Measurements from ENCODE around the gene CACNA1C. TPM values are rescaled to one million over a fixed set of nuclear protein-coding genes. Genes with fewer than 3 reads are reported as not detected.

Gene CACNA1C
- total and polyA plus RNA-seq, 10 of the 15 experiments (the other 5 are each of a cell fraction or from before 2014, with no cell fraction given): under 0.01 to 0.15 (median 0.09) TPM; not detected in 5

DNA sequence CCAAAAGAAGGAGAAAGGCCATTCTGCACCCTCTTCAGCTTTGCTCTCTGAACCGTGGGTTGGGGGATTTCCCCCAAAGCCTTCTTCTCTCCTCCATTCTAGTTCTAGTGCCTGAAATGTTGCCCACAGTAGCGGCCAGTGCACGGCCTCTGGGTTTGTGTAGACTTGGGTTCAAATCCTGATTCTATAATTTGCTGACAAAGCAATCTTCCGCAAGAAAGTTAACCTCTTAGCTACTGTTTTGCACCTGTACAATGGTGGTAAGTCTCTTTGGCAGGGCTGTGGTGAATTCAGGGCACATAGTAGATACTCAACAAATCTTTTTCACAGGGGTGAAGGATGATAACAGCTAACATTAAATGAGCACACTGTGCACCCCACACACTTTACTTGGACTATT, 5.8 kb upstream of the CACNA1C start:
- TF ChIP-seq CREB1 (IDR thresholded peaks at IDR 0.05; ENCODE audit: low read depth) (no peak), CHD2 (IDR thresholded peaks at IDR 0.05; ENCODE audit: borderline replicate concordance, low read depth, low read length) (no peak), TAF1 (IDR thresholded peaks at IDR 0.05; ENCODE audit: borderline replicate concordance, low read depth, low read length) (no peak), POLR2A (IDR thresholded peaks at IDR 0.05; ENCODE audit: low read depth, low read length) (no peak), PAX5 (IDR thresholded peaks at IDR 0.05; ENCODE audit: borderline replicate concordance, low read depth, low read length) (no peak), SIN3A (IDR thresholded peaks at IDR 0.05; ENCODE audit: low read depth, low read length) (no peak), SREBF1 (IDR thresholded peaks at IDR 0.05; ENCODE audit: low read length) (no peak)
- TF ChIP-seq, protein P1, sequence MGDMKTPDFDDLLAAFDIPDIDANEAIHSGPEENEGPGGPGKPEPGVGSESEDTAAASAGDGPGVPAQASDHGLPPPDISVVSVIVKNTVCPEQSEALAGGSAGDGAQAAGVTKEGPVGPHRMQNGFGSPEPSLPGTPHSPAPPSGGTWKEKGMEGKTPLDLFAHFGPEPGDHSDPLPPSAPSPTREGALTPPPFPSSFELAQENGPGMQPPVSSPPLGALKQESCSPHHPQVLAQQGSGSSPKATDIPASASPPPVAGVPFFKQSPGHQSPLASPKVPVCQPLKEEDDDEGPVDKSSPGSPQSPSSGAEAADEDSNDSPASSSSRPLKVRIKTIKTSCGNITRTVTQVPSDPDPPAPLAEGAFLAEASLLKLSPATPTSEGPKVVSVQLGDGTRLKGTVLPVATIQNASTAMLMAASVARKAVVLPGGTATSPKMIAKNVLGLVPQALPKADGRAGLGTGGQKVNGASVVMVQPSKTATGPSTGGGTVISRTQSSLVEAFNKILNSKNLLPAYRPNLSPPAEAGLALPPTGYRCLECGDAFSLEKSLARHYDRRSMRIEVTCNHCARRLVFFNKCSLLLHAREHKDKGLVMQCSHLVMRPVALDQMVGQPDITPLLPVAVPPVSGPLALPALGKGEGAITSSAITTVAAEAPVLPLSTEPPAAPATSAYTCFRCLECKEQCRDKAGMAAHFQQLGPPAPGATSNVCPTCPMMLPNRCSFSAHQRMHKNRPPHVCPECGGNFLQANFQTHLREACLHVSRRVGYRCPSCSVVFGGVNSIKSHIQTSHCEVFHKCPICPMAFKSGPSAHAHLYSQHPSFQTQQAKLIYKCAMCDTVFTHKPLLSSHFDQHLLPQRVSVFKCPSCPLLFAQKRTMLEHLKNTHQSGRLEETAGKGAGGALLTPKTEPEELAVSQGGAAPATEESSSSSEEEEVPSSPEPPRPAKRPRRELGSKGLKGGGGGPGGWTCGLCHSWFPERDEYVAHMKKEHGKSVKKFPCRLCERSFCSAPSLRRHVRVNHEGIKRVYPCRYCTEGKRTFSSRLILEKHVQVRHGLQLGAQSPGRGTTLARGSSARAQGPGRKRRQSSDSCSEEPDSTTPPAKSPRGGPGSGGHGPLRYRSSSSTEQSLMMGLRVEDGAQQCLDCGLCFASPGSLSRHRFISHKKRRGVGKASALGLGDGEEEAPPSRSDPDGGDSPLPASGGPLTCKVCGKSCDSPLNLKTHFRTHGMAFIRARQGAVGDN (IDR thresholded peaks at IDR 0.05): no peak
- TF ChIP-seq, protein P2, sequence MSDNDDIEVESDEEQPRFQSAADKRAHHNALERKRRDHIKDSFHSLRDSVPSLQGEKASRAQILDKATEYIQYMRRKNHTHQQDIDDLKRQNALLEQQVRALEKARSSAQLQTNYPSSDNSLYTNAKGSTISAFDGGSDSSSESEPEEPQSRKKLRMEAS (IDR thresholded peaks at IDR 0.05; ENCODE audit: low read depth, low read length): no peak
- TF ChIP-seq, protein P3, sequence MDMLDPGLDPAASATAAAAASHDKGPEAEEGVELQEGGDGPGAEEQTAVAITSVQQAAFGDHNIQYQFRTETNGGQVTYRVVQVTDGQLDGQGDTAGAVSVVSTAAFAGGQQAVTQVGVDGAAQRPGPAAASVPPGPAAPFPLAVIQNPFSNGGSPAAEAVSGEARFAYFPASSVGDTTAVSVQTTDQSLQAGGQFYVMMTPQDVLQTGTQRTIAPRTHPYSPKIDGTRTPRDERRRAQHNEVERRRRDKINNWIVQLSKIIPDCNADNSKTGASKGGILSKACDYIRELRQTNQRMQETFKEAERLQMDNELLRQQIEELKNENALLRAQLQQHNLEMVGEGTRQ (IDR thresholded peaks at IDR 0.05; ENCODE audit: borderline replicate concordance, low read depth, low read length): no peak
- no peak overlapping the region for H3K4me2 ChIP-seq (ENCODE audit: control insufficient read depth, insufficient read depth)
- ChIA-PET SMC1A (ENCODE audit: uncharacterized antibody, unreplicated experiment) (interaction anchor here (1.4 kb wide), 1 partner anchor 9 kb away, joined by 4 read pairs; no protein-coding TSS in a partner anchor), RAD21 (ENCODE audit: unreplicated experiment) (interaction anchor here (0.6 kb wide), 1 partner anchor 264 kb away, joined by 3 read pairs; no protein-coding TSS in a partner anchor), POLR2A (no interaction called here), CTCF (interaction anchor here (0.6 to 1.6 kb wide), 5 partner anchors 10 to 256 kb away, joined by 3 to 4 read pairs (median 3); no protein-coding TSS in a partner anchor)
- H3K4me3 ChIP-seq: no peak overlapping the region
- H3K27me3 ChIP-seq (replicated peaks in 1 of 2; ENCODE audit: control insufficient read depth in 2 of 2, insufficient read depth in 2 of 2, low read length in 1 of 2): peaks cover 1 to 9% of the 10 kb centered on the region in 2 experiments
- ATAC-seq: no peak
- intact Hi-C loops (cut with micrococcal nuclease; ENCODE audit: unreplicated experiment) (no loop called here), in situ Hi-C loops (cut with MboI) (no loop called here)
- WGBS (ENCODE audit: insufficient coverage, insufficient replicate concordance, low lambda C conversion rate, missing lambda C conversion rate): 23% methylated on average over 4 of the region's 4 CpGs
- H3K27ac ChIP-seq (ENCODE audit: control insufficient read depth, insufficient read depth): no peak overlapping the region
- BruUV-seq (replicated peaks): no TSS peak
- H3K9ac ChIP-seq (ENCODE audit: control insufficient read depth, insufficient read depth, low read length): no peak overlapping the region
- H3K79me2 ChIP-seq (ENCODE audit: control insufficient read depth, insufficient read depth, low read length): no peaks in the 10 kb centered on the region
- H3K36me3 ChIP-seq (ENCODE audit: control insufficient read depth in 2 of 2, insufficient read depth in 2 of 2, low read length in 1 of 2): no peaks in the 10 kb centered on the region
- 0 out of 2 replicates have a peak, but pooled peaks cover 3% of the 10 kb centered on the region for H3K4me1 ChIP-seq (ENCODE audit: control insufficient read depth, insufficient read depth, low read length)
- FAIRE-seq: no peak
- H4K20me1 ChIP-seq (ENCODE audit: control insufficient read depth, insufficient read depth): no peaks in the 10 kb centered on the region
- no peaks in the 10 kb centered on the region for H3K9me3 ChIP-seq (replicated peaks; ENCODE audit: control insufficient read depth, insufficient read depth, low read length)
- no peak for DNase-seq (ENCODE audit: low read depth, low spot score)
- no peak overlapping the region for H2AFZ ChIP-seq (ENCODE audit: control insufficient read depth, low read depth, low read length)

Measured in GM12878 (cell line).